GM12875 (cell line): ENCODE data around the gene IL26.

Experiments
- H3K4me3 ChIP-seq: one replicate; pipeline ENCODE4 v1.5.1; 2011; ENCODE audit warnings: low read depth, low read length, control low read depth
- CTCF ChIP-seq: IDR thresholded peaks from 2 replicates; pipeline ENCODE4 v1.5.1; 2011; ENCODE audit warnings: low read depth, mild to moderate bottlenecking, control low read depth, inconsistent platforms, low read length, moderate library complexity, borderline replicate concordance; ENCODE audit not compliant: insufficient read depth

The IL26 gene

GRCh38 chr12:68264857-68265256 lies 39.2 kb upstream of the IL26 start:
- TF ChIP-seq CTCF, result no peak
- no peak overlapping the region for H3K4me3 ChIP-seq

GRCh38 chr12:68264158-68264855 lies 38.7 kb upstream of the IL26 start:
- no peak for TF ChIP-seq CTCF
- H3K4me3 ChIP-seq, result no peak overlapping the region

GRCh38 chr12:68263366-68263765 lies 37.8 kb upstream of the IL26 start:
- no peak for TF ChIP-seq CTCF
- H3K4me3 ChIP-seq, result no peak overlapping the region

- H3K4me3 ChIP-seq, result no peak overlapping the region
- no peak for TF ChIP-seq CTCF
Observed at GRCh38 chr12:68261896-68262295, 36.3 kb upstream of the IL26 start.

- no peak for TF ChIP-seq CTCF
- no peak overlapping the region for H3K4me3 ChIP-seq
Observed at GRCh38 chr12:68260153-68260552, 34.5 kb upstream of the IL26 start.

GRCh38 chr12:68259318-68259940 lies 33.8 kb upstream of the IL26 start:
- TF ChIP-seq CTCF, result no peak
- H3K4me3 ChIP-seq, result no peak overlapping the region

GRCh38 chr12:68253504-68253903 lies 27.9 kb upstream of the IL26 start, which contains the start of gene IL22:
Gene IL22, minus strand, starts transcription at chr12:68253604. Its CDS starts 156 bp downstream, at chr12:68253448.
- no peak within 1 kb of the TSS for H3K4me3 ChIP-seq
- TF ChIP-seq CTCF, result no peak
